ENCODE data around the gene MITF. TPM values are rescaled to one million over a fixed set of nuclear protein-coding genes. Genes with fewer than 3 reads are reported as not detected.

MITF gene
- total and polyA plus RNA-seq, 7 donors, result 11.8 to 98.1 (median 49.9) TPM

- ATAC-seq (no peak), DNase-seq (no peak)
- WGBS, 3 donors, result 90 to 91% (median 91%) methylated on average over 4 of the region's 4 CpGs
- intact Hi-C loops (cut with DNase I), result no loop called here
- peaks cover 25% of the 10 kb centered on the region for H3K4me1 ChIP-seq
- no peak overlapping the region for H3K4me3 ChIP-seq
- no peaks in the 10 kb centered on the region for H3K27me3 ChIP-seq (ENCODE audit: insufficient read depth in 3 of 3, low read length in 2 of 3)
- TF ChIP-seq CTCF (IDR thresholded peaks at IDR 0.05), result no peak
- H3K9me3 ChIP-seq, result no peaks in the 10 kb centered on the region
- H3K27ac ChIP-seq, result no peak overlapping the region
- no peaks in the 10 kb centered on the region for H3K36me3 ChIP-seq (ENCODE audit: insufficient read depth in 1 of 2, low read depth in 1 of 2)
Measured at GRCh38 chr3:69880069-69880640, 140.9 kb downstream of the MITF start.

GRCh38 chr3:69881051-69881450, 141.8 kb downstream of the MITF start:
- H3K27ac ChIP-seq, result no peak overlapping the region
- H3K27me3 ChIP-seq (ENCODE audit: insufficient read depth in 3 of 3, low read length in 2 of 3), result no peaks in the 10 kb centered on the region
- 17 to 28% (median 27%) methylated on average over 1 of the region's 1 CpG for WGBS, 3 donors
- ATAC-seq (no peak), DNase-seq (no peak)
- no peak for TF ChIP-seq CTCF (IDR thresholded peaks at IDR 0.05)
- peaks cover 21% of the 10 kb centered on the region for H3K4me1 ChIP-seq
- no peaks in the 10 kb centered on the region for H3K36me3 ChIP-seq (ENCODE audit: insufficient read depth in 1 of 2, low read depth in 1 of 2)
- intact Hi-C loops (cut with DNase I), result no loop called here
- H3K9me3 ChIP-seq, result no peaks in the 10 kb centered on the region
- no peak overlapping the region for H3K4me3 ChIP-seq

- H3K36me3 ChIP-seq (ENCODE audit: insufficient read depth in 1 of 2, low read depth in 1 of 2), result no peaks in the 10 kb centered on the region
- 93 to 94% (median 94%) methylated on average over 5 of the region's 5 CpGs for WGBS, 3 donors
Measured at GRCh38 chr3:69881756-69882428, 142.6 kb downstream of the MITF start.

GRCh38 chr3:69882560-69882959, 143.3 kb downstream of the MITF start:
- TF ChIP-seq CTCF (IDR thresholded peaks at IDR 0.05), result no peak
- intact Hi-C loops (cut with DNase I), result no loop called here
- ATAC-seq (no peak), DNase-seq (no peak)
- Histone ChIP-seq H3K4me1 (peaks cover 20% of the 10 kb centered on the region), H3K27ac (no peak overlapping the region), H3K27me3 (ENCODE audit: insufficient read depth in 3 of 3, low read length in 2 of 3) (no peaks in the 10 kb centered on the region), H3K9me3 (no peaks in the 10 kb centered on the region), H3K36me3 (ENCODE audit: insufficient read depth in 1 of 2, low read depth in 1 of 2) (no peaks in the 10 kb centered on the region), H3K4me3 (no peak overlapping the region)
- 84 to 93% (median 88%) methylated on average over 4 of the region's 4 CpGs for WGBS, 3 donors

More at GRCh38 chr3:69881756-69882428, 142.6 kb downstream of the MITF start:
- H3K27ac ChIP-seq, result no peak overlapping the region
- H3K4me1 ChIP-seq, result peaks cover 20% of the 10 kb centered on the region
- DNase-seq (no peak), ATAC-seq (no peak)
- no peak for TF ChIP-seq CTCF (IDR thresholded peaks at IDR 0.05)
- H3K27me3 ChIP-seq (ENCODE audit: insufficient read depth in 3 of 3, low read length in 2 of 3), result no peaks in the 10 kb centered on the region
- no peaks in the 10 kb centered on the region for H3K9me3 ChIP-seq
- H3K4me3 ChIP-seq, result no peak overlapping the region
- intact Hi-C loops (cut with DNase I), result no loop called here

Measured in psoas muscle (tissue), 8 donors.